Mucosa of descending colon (tissue), 3 donors: ENCODE results near the gene TLN1. TPM values are rescaled to one million over a fixed set of nuclear protein-coding genes. Genes with fewer than 3 reads are reported as not detected.

Experiments used
- ATAC-seq: fragments of 200-7000 bp; cut with Tn5 transposase; one replicate; pipeline ENCODE4 v1.9.1; 2020; ENCODE audit warnings: mild to moderate bottlenecking, moderate library complexity
- DNase-seq, 3 donors: peaks; one replicate each; pipeline ENCODE4 v3.0.0-alpha.2; 2020
- H3K36me3 ChIP-seq: fragments of 200-600 bp; one replicate; pipeline ENCODE4 v1.8.0; 2021; ENCODE audit warnings: low read depth, mild to moderate bottlenecking
- H3K4me1 ChIP-seq: fragments of 200-600 bp; one replicate; pipeline ENCODE4 v1.8.0; 2021; ENCODE audit warnings: low read depth, mild to moderate bottlenecking
- H3K4me3 ChIP-seq: fragments of 200-600 bp; one replicate; pipeline ENCODE4 v1.8.0; 2021; ENCODE audit warnings: mild to moderate bottlenecking
- H3K9me3 ChIP-seq: fragments of 200-600 bp; one replicate; pipeline ENCODE4 v1.8.0; 2021; ENCODE audit warnings: mild to moderate bottlenecking
- CTCF ChIP-seq: fragments of 200-600 bp; IDR thresholded peaks from one replicate; pipeline ENCODE4 v1.8.0; 2022; ENCODE audit warnings: antibody characterized with exemption, mild to moderate bottlenecking
- intact Hi-C, 2 donors: fragments of 100-400 bp; cut with DNase I in 1 of 2; cut with micrococcal nuclease in 1 of 2; formaldehyde crosslinking; loops; one replicate each; pipeline versions ENCODE4 v1.11.0 to v1.11.1; 2022; cut with DNase I, micrococcal nuclease
- total RNA-seq, 3 donors: library from RNA; stranded (reverse); fragmentation: NEBNext Ultra II Directional in 2 of 3; extraction: Animal tissue kit (Norgen Biotek cat#: 25700) in 2 of 3; gene quantifications; one replicate each; pipeline versions ENCODE4 v1.2.1 to v1.2.4, GENCODE V29; 2021 to 2023
- donor health status: DM: no; HTN: no; CAD: no; lungs with moderate emphysema.
- donor health status: DM: no; HTN: no; CAD: no.
- donor health status: DM: no; HTN: yes; CAD: no.

Gene TLN1
- total RNA-seq, 3 donors from 2014 or later = 154 to 720 (median 189) TPM

GRCh38 chr9:35714579-35715252 lies 17.3 kb downstream of the TLN1 start:
- intact Hi-C loops = no loop called here
- ATAC-seq = no peak

GRCh38 chr9:35714123-35714522 lies 17.9 kb downstream of the TLN1 start:
- intact Hi-C loops = no loop called here
- no peak for TF ChIP-seq CTCF
- H3K4me3 ChIP-seq = no peak overlapping the region
- H3K4me1 ChIP-seq = no peaks in the 10 kb centered on the region
- DNase-seq (no peak), ATAC-seq (no peak)
- peaks cover 21% of the 10 kb centered on the region for H3K36me3 ChIP-seq
- H3K9me3 ChIP-seq = no peaks in the 10 kb centered on the region

More at GRCh38 chr9:35714579-35715252, 17.3 kb downstream of the TLN1 start:
- Histone ChIP-seq H3K4me1 (no peaks in the 10 kb centered on the region), H3K4me3 (no peak overlapping the region), H3K36me3 (peaks cover 21% of the 10 kb centered on the region), H3K9me3 (no peaks in the 10 kb centered on the region)
- TF ChIP-seq CTCF = no peak
- no peak for DNase-seq

- DNase-seq (no peak), ATAC-seq (no peak)
- Histone ChIP-seq H3K36me3 (peaks cover 21% of the 10 kb centered on the region), H3K4me3 (no peak overlapping the region), H3K4me1 (no peaks in the 10 kb centered on the region), H3K9me3 (no peaks in the 10 kb centered on the region)
- intact Hi-C loops = no loop called here
- no peak for TF ChIP-seq CTCF
Observed at GRCh38 chr9:35713578-35713977, 18.4 kb downstream of the TLN1 start.

- peaks cover 21% of the 10 kb centered on the region for H3K36me3 ChIP-seq
- no peak overlapping the region for H3K4me3 ChIP-seq
- no peak for DNase-seq
- H3K9me3 ChIP-seq = no peaks in the 10 kb centered on the region
- H3K4me1 ChIP-seq = no peaks in the 10 kb centered on the region
- no peak for TF ChIP-seq CTCF
- intact Hi-C loops = no loop called here
- ATAC-seq = no peak
Observed at GRCh38 chr9:35712762-35713400, 19.1 kb downstream of the TLN1 start.

GRCh38 chr9:35711501-35712428 lies 20.2 kb downstream of the TLN1 start:
- no peak for ATAC-seq
- Histone ChIP-seq H3K36me3 (peaks cover 13% of the 10 kb centered on the region), H3K4me3 (no peak overlapping the region), H3K9me3 (no peaks in the 10 kb centered on the region), H3K4me1 (no peaks in the 10 kb centered on the region)
- intact Hi-C loops = no loop called here
- TF ChIP-seq CTCF = no peak
- DNase-seq = no peak
